DOHH2 (cell line): ENCODE results near the gene PAPPA2.

Experiments
- H3F3A ChIP-seq: fragments of 200-600 bp; sonication (generic), shearing (Covaris generic); 2 replicates; pipeline ENCODE4 v1.6.0; 2016; ENCODE audit warnings: antibody characterized with exemption, mild to moderate bottlenecking; ENCODE audit not compliant: control insufficient read depth, insufficient read depth
- H3K27ac ChIP-seq: fragments of 200-600 bp; sonication (generic); 2 replicates; pipeline ENCODE4 v1.5.1; 2014; ENCODE audit warnings: low read depth, mild to moderate bottlenecking, low read length, moderate library complexity
- H3K27me3 ChIP-seq: fragments of 200-600 bp; sonication (generic); 2 replicates; pipeline ENCODE4 v1.6.1; 2014; ENCODE audit warnings: mild to moderate bottlenecking, low read length, mixed read lengths; ENCODE audit not compliant: control insufficient read depth
- H3K36me3 ChIP-seq: fragments of 200-600 bp; sonication (generic); 2 replicates; pipeline ENCODE4 v1.6.1; 2014; ENCODE audit warnings: mild to moderate bottlenecking, low read length, moderate library complexity, mixed read lengths; ENCODE audit not compliant: control insufficient read depth
- H3K4me1 ChIP-seq: fragments of 200-600 bp; sonication (generic); 2 replicates; pipeline ENCODE4 v1.6.1; 2014; ENCODE audit warnings: mild to moderate bottlenecking, low read length, mixed read lengths; ENCODE audit not compliant: control insufficient read depth
- H3K4me2 ChIP-seq: fragments of 200-600 bp; sonication (generic); 2 replicates; pipeline ENCODE4 v1.6.0; 2014; ENCODE audit warnings: mild to moderate bottlenecking, low read length, moderate library complexity
- H3K4me3 ChIP-seq: fragments of 200-600 bp; sonication (generic); 2 replicates; pipeline ENCODE4 v1.5.1; 2014; ENCODE audit warnings: mild to moderate bottlenecking, low read length, mixed read lengths
- H3K79me2 ChIP-seq: fragments of 200-600 bp; sonication (generic); 2 replicates; pipeline ENCODE4 v1.6.1; 2014; ENCODE audit warnings: mild to moderate bottlenecking, low read length, mixed read lengths; ENCODE audit not compliant: control insufficient read depth
- H3K9me2 ChIP-seq: fragments of 200-600 bp; sonication (generic); replicated peaks from 2 replicates; pipeline ENCODE4 v1.6.1; 2014; ENCODE audit warnings: mild to moderate bottlenecking, low read length, mixed read lengths; ENCODE audit not compliant: control insufficient read depth
- H3K9me3 ChIP-seq: fragments of 200-600 bp; sonication (generic); 2 replicates; pipeline ENCODE4 v1.6.1; 2014; ENCODE audit warnings: antibody characterized with exemption, low read length, mixed read lengths; ENCODE audit not compliant: control insufficient read depth, insufficient read depth
- H4K20me1 ChIP-seq: fragments of 200-600 bp; sonication (generic); 2 replicates; pipeline ENCODE4 v1.6.0; 2014; ENCODE audit warnings: low read depth, mild to moderate bottlenecking, antibody characterized with exemption, low read length, moderate library complexity; ENCODE audit not compliant: control insufficient read depth, insufficient read depth
- EZH2phosphoT487 ChIP-seq: fragments of 200-600 bp; sonication (generic); IDR thresholded peaks from 2 replicates; pipeline ENCODE4 v1.6.1; 2017; ENCODE audit warnings: borderline replicate concordance, mild to moderate bottlenecking, antibody characterized with exemption, low read length, moderate library complexity, mixed read lengths
- TF ChIP-seq, protein P1 (sequence below): fragments of 200-600 bp; sonication (generic); IDR thresholded peaks from one replicate; pipeline ENCODE4 v1.5.1; 2014; ENCODE audit warnings: antibody characterized with exemption, mild to moderate bottlenecking, low read depth, low read length; ENCODE audit not compliant: poor library complexity, severe bottlenecking

Gene PAPPA2

DNA sequence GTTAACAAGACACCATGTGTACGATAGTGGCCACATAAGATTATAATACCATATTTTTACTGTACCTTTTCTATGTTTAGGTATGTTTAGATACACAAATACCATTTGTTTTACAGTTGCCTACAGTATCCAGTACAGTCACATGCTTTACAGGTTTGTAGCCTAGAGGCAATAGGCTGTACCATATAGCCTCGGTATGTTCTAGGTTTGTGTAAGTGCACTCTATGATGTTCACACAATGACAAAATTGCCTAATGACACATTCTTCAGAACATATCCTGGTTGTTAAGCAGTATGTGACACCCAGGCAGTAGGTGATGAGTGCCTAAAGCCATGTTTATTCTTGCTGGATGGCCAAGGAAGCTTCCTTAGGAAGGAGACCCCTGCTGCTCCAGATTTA lies 111.8 kb downstream of the PAPPA2 start:
- H3K4me1 ChIP-seq, result no peaks in the 10 kb centered on the region
- H3K9me3 ChIP-seq, result no peaks in the 10 kb centered on the region
- no peaks in the 10 kb centered on the region for H3K79me2 ChIP-seq
- H3K27ac ChIP-seq, result no peak overlapping the region
- no peak overlapping the region for H3K4me2 ChIP-seq
- H4K20me1 ChIP-seq, result no peaks in the 10 kb centered on the region
- TF ChIP-seq, protein P1, sequence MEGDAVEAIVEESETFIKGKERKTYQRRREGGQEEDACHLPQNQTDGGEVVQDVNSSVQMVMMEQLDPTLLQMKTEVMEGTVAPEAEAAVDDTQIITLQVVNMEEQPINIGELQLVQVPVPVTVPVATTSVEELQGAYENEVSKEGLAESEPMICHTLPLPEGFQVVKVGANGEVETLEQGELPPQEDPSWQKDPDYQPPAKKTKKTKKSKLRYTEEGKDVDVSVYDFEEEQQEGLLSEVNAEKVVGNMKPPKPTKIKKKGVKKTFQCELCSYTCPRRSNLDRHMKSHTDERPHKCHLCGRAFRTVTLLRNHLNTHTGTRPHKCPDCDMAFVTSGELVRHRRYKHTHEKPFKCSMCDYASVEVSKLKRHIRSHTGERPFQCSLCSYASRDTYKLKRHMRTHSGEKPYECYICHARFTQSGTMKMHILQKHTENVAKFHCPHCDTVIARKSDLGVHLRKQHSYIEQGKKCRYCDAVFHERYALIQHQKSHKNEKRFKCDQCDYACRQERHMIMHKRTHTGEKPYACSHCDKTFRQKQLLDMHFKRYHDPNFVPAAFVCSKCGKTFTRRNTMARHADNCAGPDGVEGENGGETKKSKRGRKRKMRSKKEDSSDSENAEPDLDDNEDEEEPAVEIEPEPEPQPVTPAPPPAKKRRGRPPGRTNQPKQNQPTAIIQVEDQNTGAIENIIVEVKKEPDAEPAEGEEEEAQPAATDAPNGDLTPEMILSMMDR, result no peak
- no peak for TF ChIP-seq EZH2phosphoT487
- H3K27me3 ChIP-seq, result 0 out of 2 replicates have a peak, but pooled peaks cover 2% of the 10 kb centered on the region
- H3F3A ChIP-seq, result no peaks in the 10 kb centered on the region
- H3K4me3 ChIP-seq, result no peak overlapping the region
- no peaks in the 10 kb centered on the region for H3K9me2 ChIP-seq
- H3K36me3 ChIP-seq, result no peaks in the 10 kb centered on the region

DNA sequence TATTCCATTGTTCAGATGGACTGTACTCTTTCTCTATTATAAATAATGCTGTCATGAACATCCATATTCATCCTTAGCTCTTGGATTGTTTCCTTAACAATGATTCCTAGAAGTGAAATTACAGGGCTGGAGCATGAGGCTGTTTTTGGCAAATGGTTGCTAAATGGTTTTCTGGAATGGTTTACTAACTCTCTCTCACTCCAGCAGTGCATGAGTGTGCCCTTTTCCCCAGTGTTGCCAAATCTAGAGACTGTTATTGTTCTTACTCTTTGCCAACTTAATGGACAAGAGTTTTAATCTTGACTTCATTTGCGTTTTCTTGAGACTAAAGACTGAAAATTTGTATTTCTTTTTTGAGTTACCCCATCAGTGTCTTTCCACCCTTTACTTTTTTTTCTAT lies 113.0 kb downstream of the PAPPA2 start:
- TF ChIP-seq EZH2phosphoT487, result no peak
- TF ChIP-seq, protein P1, result no peak
- H3K9me3 ChIP-seq, result no peaks in the 10 kb centered on the region
- H3K4me2 ChIP-seq, result no peak overlapping the region
- H4K20me1 ChIP-seq, result no peaks in the 10 kb centered on the region
- no peak overlapping the region for H3K4me3 ChIP-seq
- 0 out of 2 replicates have a peak, but pooled peaks cover 2% of the 10 kb centered on the region for H3K27me3 ChIP-seq
- H3F3A ChIP-seq, result no peaks in the 10 kb centered on the region
- H3K79me2 ChIP-seq, result no peaks in the 10 kb centered on the region
- H3K4me1 ChIP-seq, result no peaks in the 10 kb centered on the region
- no peaks in the 10 kb centered on the region for H3K9me2 ChIP-seq
- no peak overlapping the region for H3K27ac ChIP-seq
- H3K36me3 ChIP-seq, result no peaks in the 10 kb centered on the region

DNA sequence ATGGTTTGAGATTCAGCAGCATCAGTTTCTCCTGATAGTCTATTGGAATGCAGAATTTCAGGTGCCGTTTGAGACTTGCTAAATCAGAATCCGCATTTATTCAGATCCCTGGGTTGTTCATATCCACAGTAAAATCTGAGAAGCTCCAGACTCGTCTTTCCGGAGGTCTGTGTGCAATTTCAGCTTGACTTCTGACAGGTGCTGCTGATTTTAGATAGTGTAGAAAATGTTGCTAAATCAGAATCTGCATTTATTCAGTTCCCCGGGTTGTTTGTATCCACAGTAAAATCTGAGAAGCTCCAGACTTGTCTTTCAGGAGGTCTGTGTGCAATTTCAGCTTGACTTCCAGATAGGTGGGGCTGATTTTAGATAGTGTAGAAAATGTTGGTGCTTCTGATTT lies 113.7 kb downstream of the PAPPA2 start:
- Histone ChIP-seq H4K20me1 (no peaks in the 10 kb centered on the region), H3K4me3 (no peak overlapping the region), H3K9me3 (no peaks in the 10 kb centered on the region), H3K4me2 (no peak overlapping the region), H3K36me3 (no peaks in the 10 kb centered on the region), H3F3A (no peaks in the 10 kb centered on the region), H3K27ac (no peak overlapping the region), H3K27me3 (0 out of 2 replicates have a peak, but pooled peaks cover 2% of the 10 kb centered on the region), H3K4me1 (no peaks in the 10 kb centered on the region), H3K9me2 (no peaks in the 10 kb centered on the region), H3K79me2 (no peaks in the 10 kb centered on the region)
- no peak for TF ChIP-seq EZH2phosphoT487
- TF ChIP-seq, protein P1, result no peak
